AG09319 (cell line): ENCODE data around the gene ERICH6.

Experiments used
- DNase-seq: peaks from one replicate; pipeline ENCODE4 v3.0.0-alpha.2; 2010; ENCODE audit warnings: low read depth; ENCODE audit errors: extremely low read depth
- TF ChIP-seq, protein P1 (sequence below): IDR thresholded peaks from 2 replicates; pipeline ENCODE4 v1.5.1; 2011; ENCODE audit warnings: low read depth, mild to moderate bottlenecking, inconsistent platforms, low read length, moderate library complexity

The ERICH6 gene

DNA sequence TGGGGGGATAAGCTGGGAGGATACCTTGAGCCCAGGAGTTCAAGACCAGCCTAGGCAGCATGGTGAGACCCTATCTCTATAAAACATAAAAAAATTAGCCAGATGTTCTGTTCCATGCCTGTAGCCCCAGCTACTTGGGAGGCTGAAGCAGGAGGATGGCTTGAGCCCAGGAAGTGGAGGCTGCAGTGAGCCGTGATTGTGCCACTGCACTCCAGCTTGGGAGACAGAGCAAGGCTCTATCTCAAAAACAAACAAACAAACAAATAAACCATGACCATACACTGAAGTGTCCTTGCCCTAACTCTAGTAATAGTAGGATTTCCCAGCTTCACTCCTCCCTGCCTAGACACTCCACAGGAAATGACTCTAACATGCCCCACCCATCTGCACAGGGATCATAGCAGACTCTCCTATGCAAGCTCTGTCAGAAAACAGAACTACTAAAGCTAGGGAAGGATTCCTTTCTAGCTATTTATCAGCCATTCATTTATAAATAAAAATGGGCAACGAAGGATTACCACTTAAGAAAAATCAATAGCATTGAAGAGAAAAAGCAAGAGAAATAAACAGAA lies 4.6 kb downstream of the ERICH6 start:
- no peak for DNase-seq
- TF ChIP-seq, protein P1, sequence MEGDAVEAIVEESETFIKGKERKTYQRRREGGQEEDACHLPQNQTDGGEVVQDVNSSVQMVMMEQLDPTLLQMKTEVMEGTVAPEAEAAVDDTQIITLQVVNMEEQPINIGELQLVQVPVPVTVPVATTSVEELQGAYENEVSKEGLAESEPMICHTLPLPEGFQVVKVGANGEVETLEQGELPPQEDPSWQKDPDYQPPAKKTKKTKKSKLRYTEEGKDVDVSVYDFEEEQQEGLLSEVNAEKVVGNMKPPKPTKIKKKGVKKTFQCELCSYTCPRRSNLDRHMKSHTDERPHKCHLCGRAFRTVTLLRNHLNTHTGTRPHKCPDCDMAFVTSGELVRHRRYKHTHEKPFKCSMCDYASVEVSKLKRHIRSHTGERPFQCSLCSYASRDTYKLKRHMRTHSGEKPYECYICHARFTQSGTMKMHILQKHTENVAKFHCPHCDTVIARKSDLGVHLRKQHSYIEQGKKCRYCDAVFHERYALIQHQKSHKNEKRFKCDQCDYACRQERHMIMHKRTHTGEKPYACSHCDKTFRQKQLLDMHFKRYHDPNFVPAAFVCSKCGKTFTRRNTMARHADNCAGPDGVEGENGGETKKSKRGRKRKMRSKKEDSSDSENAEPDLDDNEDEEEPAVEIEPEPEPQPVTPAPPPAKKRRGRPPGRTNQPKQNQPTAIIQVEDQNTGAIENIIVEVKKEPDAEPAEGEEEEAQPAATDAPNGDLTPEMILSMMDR: no peak

DNA sequence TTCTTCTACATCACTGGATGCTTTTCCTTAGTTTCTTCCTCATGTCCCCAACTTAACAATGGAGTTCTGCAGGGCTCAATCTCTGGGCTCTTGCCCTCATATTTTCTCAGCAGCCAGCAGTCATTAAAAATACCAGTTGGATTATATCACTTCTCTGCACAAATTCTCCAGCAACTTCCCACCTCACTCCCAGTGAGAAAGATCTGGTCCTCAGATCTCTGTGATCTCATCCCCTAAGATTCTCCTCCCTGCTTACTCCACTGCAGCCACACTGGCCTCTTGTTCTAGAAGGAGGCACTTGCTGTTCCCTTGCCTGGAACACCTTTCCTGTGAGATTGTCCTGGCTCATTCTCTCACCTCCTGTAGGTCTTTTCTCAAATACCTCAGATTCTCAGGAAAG lies 6.1 kb downstream of the ERICH6 start:
- DNase-seq: no peak
- TF ChIP-seq, protein P1: no peak

DNA sequence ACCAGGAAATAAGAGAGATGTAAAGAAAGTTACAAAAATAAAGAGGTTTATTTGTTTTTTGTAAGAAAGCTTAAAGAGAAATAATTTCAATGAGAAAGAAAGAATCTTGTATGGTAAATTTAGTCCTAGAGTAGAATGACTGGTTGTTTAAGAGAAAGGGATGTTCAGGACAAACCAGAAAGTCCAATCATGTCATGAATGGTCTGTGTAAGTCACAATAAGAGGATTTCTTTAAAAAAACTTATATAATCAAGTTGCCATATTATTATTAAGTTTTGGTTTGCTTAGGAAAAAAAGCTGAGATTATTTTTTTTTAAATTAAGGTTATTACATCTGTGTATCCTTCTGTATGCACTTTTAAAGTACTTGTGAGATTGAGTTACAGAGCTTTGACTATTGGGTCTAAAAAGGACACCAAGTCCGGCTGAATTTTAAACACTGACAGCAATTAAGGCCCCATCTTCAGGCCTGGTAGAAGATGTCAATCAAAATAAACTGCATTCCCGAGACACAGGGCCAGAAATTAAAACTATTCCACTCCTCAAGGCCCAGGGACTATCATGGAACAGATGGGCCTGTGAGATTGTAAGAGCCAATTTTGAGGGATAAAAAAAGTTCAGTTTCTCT lies 12.2 kb downstream of the ERICH6 start:
- TF ChIP-seq, protein P1: no peak
- no peak for DNase-seq

DNA sequence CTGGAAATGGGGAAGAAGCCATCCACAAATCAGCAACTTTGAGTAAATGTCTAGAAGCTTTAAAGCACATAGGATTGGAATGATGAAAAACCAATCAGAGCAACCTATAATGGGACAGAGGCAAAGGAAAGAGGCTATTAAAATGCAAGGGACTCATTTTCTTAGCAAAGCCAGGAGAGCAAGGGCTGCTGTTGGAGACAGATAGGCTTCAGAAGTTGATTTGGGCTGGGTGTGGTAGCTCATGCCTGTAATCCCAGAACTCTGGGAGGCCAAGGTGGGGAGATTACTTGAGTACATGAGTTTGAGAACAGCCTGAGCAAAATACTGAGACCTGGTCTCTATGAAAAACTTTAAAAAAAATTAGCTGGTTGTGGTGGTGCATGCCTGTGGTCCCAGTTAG lies 16.1 kb downstream of the ERICH6 start:
- DNase-seq: no peak
- TF ChIP-seq, protein P1: no peak

DNA sequence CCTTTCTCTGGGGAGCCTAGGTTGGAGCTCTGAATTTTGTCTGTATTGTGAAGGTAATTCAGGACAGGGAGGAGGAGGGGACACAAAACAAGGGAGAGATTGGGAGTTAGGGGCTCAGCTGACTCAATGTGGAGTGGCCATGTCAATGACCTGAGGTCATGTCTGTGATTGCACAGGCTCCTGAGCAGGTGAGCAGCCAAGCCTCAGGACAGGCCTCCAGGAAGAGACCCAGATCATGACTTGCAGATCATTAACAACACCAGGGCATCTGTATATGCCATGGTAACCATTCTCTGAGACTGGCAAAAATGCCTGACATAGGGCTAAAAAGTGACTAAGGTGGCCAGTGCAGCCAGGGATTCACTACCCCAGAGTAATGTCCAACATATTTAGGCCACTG lies 20.9 kb downstream of the ERICH6 start:
- TF ChIP-seq, protein P1: no peak
- DNase-seq: no peak

DNA sequence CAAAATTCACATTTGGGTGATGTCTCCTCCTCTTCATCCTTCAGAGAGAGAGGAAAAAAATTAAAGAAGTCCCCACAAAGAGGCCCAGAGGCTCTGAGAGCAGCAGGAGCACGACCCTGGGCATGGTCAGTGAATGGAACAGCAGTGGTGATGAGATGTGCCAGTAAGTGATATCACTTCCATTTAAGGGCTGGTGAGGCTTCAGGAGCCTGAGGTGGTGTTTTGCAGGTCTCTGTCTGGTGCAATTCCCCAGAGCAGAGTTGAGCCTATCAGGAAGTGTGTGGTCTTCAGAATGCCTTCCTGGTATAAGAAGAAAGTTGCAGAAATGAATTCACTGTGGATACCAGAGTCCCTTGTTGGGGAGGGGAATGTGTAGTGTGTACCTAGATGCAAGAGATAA lies 21.4 kb downstream of the ERICH6 start:
- TF ChIP-seq, protein P1: no peak
- no peak for DNase-seq

DNA sequence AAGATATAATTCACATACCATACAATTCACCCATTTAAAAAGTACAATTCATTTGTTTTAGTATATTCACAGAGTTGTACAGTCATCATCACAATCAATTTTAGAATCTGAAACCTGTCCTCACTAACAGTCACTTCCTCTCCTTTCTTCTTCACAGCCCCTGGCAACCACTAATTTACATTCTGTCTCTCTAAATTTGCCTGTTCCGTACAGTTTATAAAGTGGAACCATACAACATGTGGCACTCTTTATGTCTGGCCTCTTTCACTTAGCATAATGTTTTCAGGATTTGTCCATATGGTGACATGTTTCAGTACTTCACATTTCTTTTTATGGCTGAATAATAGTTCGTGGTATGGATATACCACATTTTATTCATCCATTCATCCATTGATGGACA lies 22.7 kb downstream of the ERICH6 start:
- DNase-seq: no peak
- TF ChIP-seq, protein P1: no peak
